ENCODE data around the gene ENO2. TPM values are rescaled to one million over a fixed set of nuclear protein-coding genes. Genes with fewer than 3 reads are reported as not detected.
"Not testable (repeated sequence)": the region's sequence is repeated elsewhere in the genome, so short reads cannot be mapped to it uniquely, and the experiment has no call there.

Gene ENO2
- total RNA-seq, 2 experiments from 2014 or later: 85.6 to 103 TPM

GRCh38 chr12:6873094-6874014 is 41.0 kb upstream of the ENO2 start, which contains the start of gene SPSB2:
Gene SPSB2 (minus strand): TSS chr12:6873303. CDS start chr12:6872901, 402 bp downstream.
- Histone ChIP-seq H3K4me3 (ENCODE audit: low read length) (peak within 1 kb of the TSS; percentile 93), H3K27ac (ENCODE audit: low read depth in 1 of 2, low read length in 2 of 2) (peak within 1 kb of the TSS; percentile 58 to 81), H3K27me3 (ENCODE audit: control insufficient read depth in 1 of 2, insufficient read depth in 2 of 2, low read length in 2 of 2) (no peaks in the 10 kb centered on the region), H3K36me3 (ENCODE audit: insufficient read depth, low read length) (peaks cover 24% of the 10 kb centered on the region), H3K9me3 (ENCODE audit: control insufficient read depth in 1 of 2, insufficient read depth in 1 of 2, low read length in 2 of 2) (no peaks in the 10 kb centered on the region), H3K4me1 (ENCODE audit: insufficient read depth, low read length) (peaks cover 57% of the 10 kb centered on the region)
- Mint-ChIP-seq H3K4me3 (peak within 1 kb of the TSS; percentile 88), H3K27ac (peak within 1 kb of the TSS; percentile 78), H3K36me3 (ENCODE audit: low read depth) (peaks cover 32% of the 10 kb centered on the region), H3K9me3 (no peaks in the 10 kb centered on the region), H3K4me1 (ENCODE audit: low read depth) (peaks cover 54% of the 10 kb centered on the region), H3K27me3 (no peaks in the 10 kb centered on the region)
- peak; percentile 96 to 100 (median 99) for DNase-seq
- TF ChIP-seq, protein P1, sequence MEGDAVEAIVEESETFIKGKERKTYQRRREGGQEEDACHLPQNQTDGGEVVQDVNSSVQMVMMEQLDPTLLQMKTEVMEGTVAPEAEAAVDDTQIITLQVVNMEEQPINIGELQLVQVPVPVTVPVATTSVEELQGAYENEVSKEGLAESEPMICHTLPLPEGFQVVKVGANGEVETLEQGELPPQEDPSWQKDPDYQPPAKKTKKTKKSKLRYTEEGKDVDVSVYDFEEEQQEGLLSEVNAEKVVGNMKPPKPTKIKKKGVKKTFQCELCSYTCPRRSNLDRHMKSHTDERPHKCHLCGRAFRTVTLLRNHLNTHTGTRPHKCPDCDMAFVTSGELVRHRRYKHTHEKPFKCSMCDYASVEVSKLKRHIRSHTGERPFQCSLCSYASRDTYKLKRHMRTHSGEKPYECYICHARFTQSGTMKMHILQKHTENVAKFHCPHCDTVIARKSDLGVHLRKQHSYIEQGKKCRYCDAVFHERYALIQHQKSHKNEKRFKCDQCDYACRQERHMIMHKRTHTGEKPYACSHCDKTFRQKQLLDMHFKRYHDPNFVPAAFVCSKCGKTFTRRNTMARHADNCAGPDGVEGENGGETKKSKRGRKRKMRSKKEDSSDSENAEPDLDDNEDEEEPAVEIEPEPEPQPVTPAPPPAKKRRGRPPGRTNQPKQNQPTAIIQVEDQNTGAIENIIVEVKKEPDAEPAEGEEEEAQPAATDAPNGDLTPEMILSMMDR (IDR thresholded peaks at IDR 0.05): no peak
- CTCF ChIA-PET: interaction anchor here (0.7 to 10.3 kb wide), 45 partner anchors 9 to 303 kb away, joined by 3 to 153 read pairs (median 6); partner anchors contain the start of genes C12orf57, C1RL, CDCA3 and ENO2
- intact Hi-C loops (cut with DNase I, micrococcal nuclease): loop anchor here (1.0 to 5.0 kb wide), 9 partner anchors 17 to 316 kb away; partner anchors contain the start of genes LPCAT3 (in 2 of the 2), PEX5 (in 2 of the 2), EMG1 (in 1 of the 2) and ENO2 (in 1 of the 2)
- POLR2A ChIA-PET: interaction anchor here (0.6 to 4.4 kb wide), 39 partner anchors 9 to 405 kb away, joined by 3 to 106 read pairs (median 7); partner anchors contain the start of genes ATN1, C12orf57, C1RL and CD4
- ATAC-seq (ENCODE audit: poor library complexity): peak; percentile 89

- ChIA-PET POLR2A (interaction anchor here (0.9 to 4.4 kb wide), 9 partner anchors 8 to 234 kb away, joined by 6 to 106 read pairs (median 23); partner anchors contain the start of genes ATN1, C12orf57, C1RL and CDCA3), CTCF (interaction anchor here (0.7 to 10.3 kb wide), 6 partner anchors 9 to 71 kb away, joined by 3 to 153 read pairs (median 28); partner anchors contain the start of genes C12orf57, CDCA3, RNU7-1 and USP5)
- H3K9me3 ChIP-seq (ENCODE audit: control insufficient read depth in 1 of 2, insufficient read depth in 1 of 2, low read length in 2 of 2); DNase-seq; H3K9me3 Mint-ChIP-seq; ATAC-seq (ENCODE audit: poor library complexity); H3K27me3 ChIP-seq (ENCODE audit: control insufficient read depth in 1 of 2, insufficient read depth in 2 of 2, low read length in 2 of 2); H3K27me3 Mint-ChIP-seq: not testable (repeated sequence)
- intact Hi-C loops (cut with DNase I, micrococcal nuclease): loop anchor here (5.0 kb wide), 2 partner anchors 38 to 143 kb away; partner anchors contain the start of genes ENO2 (in 1 of the 2) and LPCAT3 (in 1 of the 2)
- Mint-ChIP-seq H3K27ac (peak overlapping the region; percentile 78), H3K36me3 (ENCODE audit: low read depth) (peaks cover 32% of the 10 kb centered on the region), H3K4me3 (peak overlapping the region; percentile 88), H3K4me1 (ENCODE audit: low read depth) (peaks cover 48% of the 10 kb centered on the region)
- Histone ChIP-seq H3K36me3 (ENCODE audit: insufficient read depth, low read length) (peaks cover 24% of the 10 kb centered on the region), H3K27ac (ENCODE audit: low read depth in 1 of 2, low read length in 2 of 2) (peak overlapping the region in 1 of 2 donors; percentile 64), H3K4me3 (ENCODE audit: low read length) (peak overlapping the region; percentile 93), H3K4me1 (ENCODE audit: insufficient read depth, low read length) (peaks cover 51% of the 10 kb centered on the region)
Observed at GRCh38 chr12:6874015-6874368, 40.4 kb upstream of the ENO2 start.

GRCh38 chr12:6879824-6880223 is 34.6 kb upstream of the ENO2 start:
- CTCF ChIA-PET; ATAC-seq (ENCODE audit: poor library complexity); H3K27me3 ChIP-seq (ENCODE audit: control insufficient read depth in 1 of 2, insufficient read depth in 2 of 2, low read length in 2 of 2); intact Hi-C loops (cut with DNase I, micrococcal nuclease); H3K4me1 ChIP-seq (ENCODE audit: insufficient read depth, low read length); H3K27ac Mint-ChIP-seq; H3K9me3 Mint-ChIP-seq; H3K27ac ChIP-seq (ENCODE audit: low read depth in 1 of 2, low read length in 2 of 2); H3K27me3 Mint-ChIP-seq; H3K4me3 Mint-ChIP-seq; H3K36me3 Mint-ChIP-seq (ENCODE audit: low read depth); H3K4me1 Mint-ChIP-seq (ENCODE audit: low read depth); H3K4me3 ChIP-seq (ENCODE audit: low read length); H3K9me3 ChIP-seq (ENCODE audit: control insufficient read depth in 1 of 2, insufficient read depth in 1 of 2, low read length in 2 of 2); POLR2A ChIA-PET; DNase-seq: not testable (repeated sequence)
- peaks cover 11% of the 10 kb centered on the region for H3K36me3 ChIP-seq (ENCODE audit: insufficient read depth, low read length)
